Hair follicular keratinocyte (primary cell): ENCODE results near the gene APCDD1. TPM values are rescaled to one million over a fixed set of nuclear protein-coding genes. Genes with fewer than 3 reads are reported as not detected.

Experiments
- total RNA-seq: library from RNA; depleted of rRNA; stranded (reverse); fragments of >200 nt; gene quantifications from 2 replicates; pipeline ENCODE4 v1.2.3, GENCODE V29; 2015

APCDD1 gene
- 1.6 and 4.6 TPM in 2 replicates for total RNA-seq

DNA sequence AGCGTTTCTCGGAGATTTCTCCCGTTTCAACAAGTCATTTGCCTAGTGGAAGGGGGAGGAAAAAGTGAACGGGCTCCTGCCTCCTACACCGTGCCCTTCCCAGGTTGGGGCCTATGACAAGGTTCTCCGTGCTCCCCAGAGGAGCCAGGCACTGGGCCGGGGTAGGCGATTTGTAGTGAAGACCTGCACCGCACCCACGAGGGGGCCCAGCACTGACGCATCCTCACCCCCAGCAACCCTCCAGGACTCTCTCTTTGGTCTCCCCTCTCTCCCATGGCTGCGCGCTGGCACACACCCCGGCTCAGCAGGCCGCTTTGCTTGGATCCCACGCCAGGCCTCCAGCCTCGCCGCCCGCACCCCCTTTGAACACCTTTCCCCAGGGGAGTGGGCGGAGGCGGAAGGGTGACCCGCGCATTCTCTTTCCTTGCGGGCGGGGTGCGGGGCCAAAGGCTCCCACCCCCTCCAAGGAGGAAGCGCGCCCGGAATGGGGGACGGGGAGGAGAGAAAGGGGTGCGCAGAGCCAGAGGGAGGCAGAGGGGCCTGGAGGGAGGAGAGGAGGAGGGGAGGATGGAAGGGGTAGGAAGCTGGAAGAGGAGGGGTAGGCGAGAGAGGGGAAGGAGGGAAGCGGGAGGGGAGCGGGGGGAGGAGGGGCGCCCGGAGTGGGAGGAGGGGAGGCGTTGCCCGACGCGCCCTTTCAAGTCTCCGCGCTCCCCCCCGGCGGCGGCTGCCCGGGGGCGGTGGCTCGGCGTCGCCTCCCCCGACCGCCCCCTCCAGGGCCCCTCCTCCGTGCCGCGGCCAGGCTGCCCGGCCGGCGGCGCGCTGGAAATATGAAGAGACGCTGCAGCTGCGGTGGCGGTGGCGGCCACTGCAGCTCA lies at the start of gene APCDD1:
Gene APCDD1, plus strand, starts transcription at position 830 of the 875 bp plus-strand sequence. CDS start 347 bp downstream, outside the sequence.

DNA sequence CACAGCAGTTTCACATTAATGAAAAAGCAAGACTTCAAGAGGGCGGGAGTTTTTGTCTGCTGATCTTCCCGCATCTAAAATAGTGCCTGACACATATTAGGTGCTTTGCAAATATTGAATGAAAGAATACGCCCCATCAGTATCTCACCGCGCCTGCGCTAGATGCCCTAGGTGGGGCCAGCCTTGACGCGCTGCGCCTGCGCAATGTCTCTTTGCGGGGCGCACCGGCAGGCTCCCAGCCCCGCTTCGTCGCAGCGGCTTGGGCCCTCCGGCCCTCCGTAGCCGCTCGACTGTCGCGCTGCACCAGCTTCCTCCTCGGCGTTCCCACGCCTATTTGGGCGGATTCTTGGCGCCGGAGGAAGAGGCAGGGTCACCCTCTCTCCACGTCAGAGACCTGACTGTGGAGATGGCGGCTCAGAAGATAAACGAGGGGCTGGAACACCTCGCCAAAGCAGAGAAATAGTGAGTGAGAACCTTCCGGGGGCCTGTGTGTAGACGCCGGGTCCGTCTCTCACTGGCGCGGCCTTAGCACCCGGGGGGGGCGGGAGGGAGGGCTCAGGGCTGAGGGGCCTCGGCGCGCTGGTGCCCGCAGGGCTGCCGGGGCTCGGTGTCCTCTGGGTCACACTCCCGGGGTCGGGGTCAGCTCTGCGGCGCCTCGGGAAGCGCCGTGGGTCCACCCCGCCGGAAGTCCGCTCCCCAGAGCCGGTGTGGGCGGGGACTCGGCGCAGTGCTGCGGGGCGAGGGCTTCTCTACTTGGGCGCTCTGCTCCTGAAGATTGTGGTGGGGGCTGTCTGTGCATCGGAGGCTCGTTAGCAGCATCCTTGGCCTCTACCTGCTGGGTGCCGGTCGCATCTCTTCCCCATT lies 71.5 kb downstream of the APCDD1 start, which contains the start of gene NAPG:
Gene NAPG, plus strand, starts transcription at position 331 of the 864 bp plus-strand sequence. Its CDS starts 76 bp downstream, at position 407.

Other genes with a start within 250 kb of the APCDD1 start
- 30.0 and 31.3 TPM in 2 replicates for gene NAPG, start 71.4 kb downstream of the APCDD1 start, total RNA-seq